HepG2 (cell line): Measurements from ENCODE around the gene RLF. TPM values are rescaled to one million over a fixed set of nuclear protein-coding genes. Genes with fewer than 3 reads are reported as not detected.
A peak's percentile ranks its signal among the peaks of the same experiment; 100 is the strongest.

Experiments
- FOXO1 ChIP-seq: sonication (generic); formaldehyde crosslinking; IDR thresholded peaks from 2 replicates; pipeline ENCODE4 v1.4.0; 2020; ENCODE audit warnings: missing genetic modification reagents
- MEIS2 ChIP-seq: sonication (generic); formaldehyde crosslinking; IDR thresholded peaks from 2 replicates; pipeline ENCODE4 v1.9.0; 2021; ENCODE audit warnings: mild to moderate bottlenecking, missing genetic modification reagents
- MIER3 ChIP-seq: IDR thresholded peaks from 2 replicates; pipeline ENCODE4 v1.6.1; 2016; ENCODE audit warnings: missing compliant biosample characterization, borderline replicate concordance
- PCBP2 ChIP-seq: fragments of 200-400 bp; formaldehyde crosslinking; optimal IDR thresholded peaks from 2 replicates; pipeline ENCODE3; 2018; ENCODE audit warnings: low read length, low read depth; ENCODE audit not compliant: poor library complexity, severe bottlenecking
- RFXANK ChIP-seq: IDR thresholded peaks from 2 replicates; pipeline ENCODE4 v1.6.1; 2016
- SMAD3 ChIP-seq: sonication (generic); formaldehyde crosslinking; IDR thresholded peaks from 2 replicates; pipeline ENCODE4 v1.4.0; 2020; ENCODE audit warnings: missing genetic modification reagents
- SOX13 ChIP-seq, 3 experiments: fragments of 450-650 bp in 1 of 3; sonication (generic) in 1 of 3; formaldehyde crosslinking in 1 of 3; IDR thresholded peaks in 2 of 3; conservative IDR thresholded peaks in 1 of 3; 2 replicates each; pipeline versions ENCODE4 v1.5.0 to v1.6.1; 2016 to 2020; ENCODE audit warnings: antibody characterized with exemption in 1 of 3, mild to moderate bottlenecking in 1 of 3, missing compliant biosample characterization in 1 of 3, missing genetic modification reagents in 1 of 3, moderate library complexity in 1 of 3
- SP1 ChIP-seq, 2 experiments: fragments of 450-650 bp in 1 of 2; sonication (generic) in 1 of 2; formaldehyde crosslinking in 1 of 2; IDR thresholded peaks; 2 replicates each; pipeline versions ENCODE4 v1.4.0 to v1.6.1; 2016 to 2020; ENCODE audit warnings: missing genetic modification reagents in 1 of 2
- TARDBP ChIP-seq: sonication (generic); formaldehyde crosslinking; IDR thresholded peaks from 2 replicates; pipeline ENCODE4 v1.8.0; 2022; ENCODE audit warnings: mild to moderate bottlenecking, missing genetic modification reagents
- ZKSCAN1 ChIP-seq: fragments of 150-350 bp; IDR thresholded peaks from 2 replicates; pipeline ENCODE4 v1.6.1; 2014; ENCODE audit warnings: low read length
- ZNF274 ChIP-seq: sonication (generic); formaldehyde crosslinking; IDR thresholded peaks from 2 replicates; pipeline ENCODE4 v1.5.1; 2020; ENCODE audit warnings: mild to moderate bottlenecking, missing genetic modification reagents
- ZNF441 ChIP-seq: sonication (generic); formaldehyde crosslinking; IDR thresholded peaks from 2 replicates; pipeline ENCODE4 v1.7.0; 2021; ENCODE audit warnings: missing genetic modification reagents, borderline replicate concordance
- ZNF546 ChIP-seq: sonication (generic); formaldehyde crosslinking; conservative IDR thresholded peaks from 2 replicates; pipeline ENCODE4 v1.8.1; 2023; ENCODE audit warnings: mild to moderate bottlenecking, missing genetic modification reagents
- ZNF577 ChIP-seq: sonication (generic); formaldehyde crosslinking; IDR thresholded peaks from 2 replicates; pipeline ENCODE4 v1.4.0; 2020; ENCODE audit warnings: mild to moderate bottlenecking, low read depth, missing genetic modification reagents, borderline replicate concordance
- ZNF83 ChIP-seq: sonication (generic); formaldehyde crosslinking; IDR thresholded peaks from 2 replicates; pipeline ENCODE4 v1.4.0; 2020; ENCODE audit warnings: missing genetic modification reagents, mild to moderate bottlenecking, borderline replicate concordance
- polyA plus RNA-seq, 8 experiments: library from polyadenylated mRNA; depleted of rRNA in 3 of 8; stranded (reverse) in 7 of 8; unstranded in 1 of 8; fragments of >200 nt; fragmentation: Illumina TruSeq in 4 of 8; extraction: Trizol in 4 of 8; gene quantifications; 2 replicates each; pipeline versions ENCODE4 v1.2.1 to v1.2.3, GENCODE V29; 2011 to 2016; ENCODE audit warnings: low read depth in 4 of 8, missing spikeins in 1 of 8, mixed read lengths in 1 of 8; ENCODE audit not compliant: insufficient read depth in 1 of 8
- total RNA-seq, 5 experiments: library from RNA; depleted of rRNA; stranded (reverse); fragments of >200 nt; fragmentation: Illumina TruSeq; extraction: Trizol; gene quantifications; 2 replicates each; pipeline ENCODE4 v1.2.3, GENCODE V29; 2016; ENCODE audit warnings: low read depth in 1 of 5
- TF ChIP-seq, protein P1 (sequence below): sonication (generic); formaldehyde crosslinking; IDR thresholded peaks from 2 replicates; pipeline ENCODE4 v1.9.0; 2021; ENCODE audit warnings: mild to moderate bottlenecking, missing genetic modification reagents
- TF ChIP-seq, protein P2 (sequence below): sonication (generic); formaldehyde crosslinking; IDR thresholded peaks from 2 replicates; pipeline ENCODE4 v1.8.0; 2022; ENCODE audit warnings: mild to moderate bottlenecking, missing genetic modification reagents, moderate library complexity
- TF ChIP-seq, protein P3 (sequence below): IDR thresholded peaks from 2 replicates; pipeline ENCODE4 v1.6.1; 2016; ENCODE audit warnings: missing biosample characterization, missing genetic modification reagents, low read depth
- TF ChIP-seq, protein P4 (sequence below): sonication (generic); formaldehyde crosslinking; IDR thresholded peaks from 2 replicates; pipeline ENCODE4 v1.5.1; 2020; ENCODE audit warnings: missing genetic modification reagents, mild to moderate bottlenecking, borderline replicate concordance

RLF gene
- total and polyA plus RNA-seq, 2 of the 13 experiments (the other 11 are each of a cell fraction or from before 2014, with no cell fraction given), result 9.0 to 15.7 TPM

DNA sequence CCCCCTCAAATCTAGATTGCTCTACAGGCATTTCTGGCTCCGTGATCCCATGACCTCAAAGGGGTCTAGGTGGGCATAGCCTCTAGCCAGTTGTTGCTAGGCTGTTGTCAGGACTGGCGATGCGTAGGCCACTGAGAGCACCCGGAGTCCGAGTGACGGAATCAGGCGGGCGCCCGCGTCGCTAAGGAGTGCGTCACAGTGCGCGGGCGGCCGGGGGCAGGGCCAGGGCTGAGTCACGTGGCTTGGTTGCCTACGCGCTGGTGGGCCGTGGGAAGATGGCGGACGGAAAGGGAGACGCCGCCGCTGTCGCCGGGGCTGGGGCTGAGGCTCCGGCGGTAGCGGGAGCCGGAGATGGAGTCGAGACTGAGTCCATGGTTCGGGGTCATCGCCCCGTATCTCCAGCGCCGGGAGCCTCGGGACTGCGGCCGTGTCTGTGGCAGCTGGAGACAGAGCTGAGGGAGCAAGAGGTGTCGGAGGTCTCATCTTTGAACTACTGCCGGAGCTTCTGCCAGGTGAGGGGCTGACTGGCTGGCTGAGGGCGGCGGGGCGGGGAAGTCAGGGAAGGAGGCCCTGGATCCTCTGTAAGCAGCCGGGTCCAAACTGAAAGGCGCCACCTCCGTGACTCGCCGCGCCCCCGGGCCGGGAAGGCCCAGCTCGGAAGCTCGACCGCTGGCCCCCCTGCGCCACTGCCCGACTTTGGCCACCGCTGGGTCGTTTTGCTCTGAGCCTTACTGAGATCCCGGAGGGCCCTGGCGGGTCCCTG is at the start of gene RLF (continued):
- TF ChIP-seq PCBP2 (no peak), ZNF83 (CRISPR knock-in tag) (peak; percentile 22; the same call in 1 of the 2 replicates), MIER3 (peak; percentile 76; the same call in 1 of the 2 replicates), MEIS2 (CRISPR knock-in tag) (peak; percentile 57; the same call in 1 of the 2 replicates), TARDBP (CRISPR knock-in tag) (peak; percentile 97), ZKSCAN1 (peak; percentile 50; the same call in 1 of the 2 replicates), SP1 (IDR thresholded peaks at IDR 0.05) (no peak), SP1 (CRISPR knock-in tag; IDR thresholded peaks at IDR 0.05) (peak; percentile 93), ZNF441 (0 out of 2 replicates have a peak, but pooled peaks have one; percentile 12), SOX13 (IDR thresholded peaks at IDR 0.05) (no peak), SOX13 (CRISPR knock-in tag; conservative IDR thresholded peaks at IDR 0.05 in 1 of 2, IDR thresholded peaks at IDR 0.05 in 1 of 2) (0 out of 4 replicates have a peak, but pooled peaks of 1 of the 2 experiments have one; percentile 39), FOXO1 (CRISPR knock-in tag) (peak; percentile 73), ZNF546 (no peak), RFXANK (CRISPR knock-in tag) (peak; percentile 70; the same call in 1 of the 2 replicates), ZNF274 (no peak), ZNF577 (CRISPR knock-in tag) (no peak), SMAD3 (CRISPR knock-in tag) (peak; percentile 60)
- TF ChIP-seq, protein P1, sequence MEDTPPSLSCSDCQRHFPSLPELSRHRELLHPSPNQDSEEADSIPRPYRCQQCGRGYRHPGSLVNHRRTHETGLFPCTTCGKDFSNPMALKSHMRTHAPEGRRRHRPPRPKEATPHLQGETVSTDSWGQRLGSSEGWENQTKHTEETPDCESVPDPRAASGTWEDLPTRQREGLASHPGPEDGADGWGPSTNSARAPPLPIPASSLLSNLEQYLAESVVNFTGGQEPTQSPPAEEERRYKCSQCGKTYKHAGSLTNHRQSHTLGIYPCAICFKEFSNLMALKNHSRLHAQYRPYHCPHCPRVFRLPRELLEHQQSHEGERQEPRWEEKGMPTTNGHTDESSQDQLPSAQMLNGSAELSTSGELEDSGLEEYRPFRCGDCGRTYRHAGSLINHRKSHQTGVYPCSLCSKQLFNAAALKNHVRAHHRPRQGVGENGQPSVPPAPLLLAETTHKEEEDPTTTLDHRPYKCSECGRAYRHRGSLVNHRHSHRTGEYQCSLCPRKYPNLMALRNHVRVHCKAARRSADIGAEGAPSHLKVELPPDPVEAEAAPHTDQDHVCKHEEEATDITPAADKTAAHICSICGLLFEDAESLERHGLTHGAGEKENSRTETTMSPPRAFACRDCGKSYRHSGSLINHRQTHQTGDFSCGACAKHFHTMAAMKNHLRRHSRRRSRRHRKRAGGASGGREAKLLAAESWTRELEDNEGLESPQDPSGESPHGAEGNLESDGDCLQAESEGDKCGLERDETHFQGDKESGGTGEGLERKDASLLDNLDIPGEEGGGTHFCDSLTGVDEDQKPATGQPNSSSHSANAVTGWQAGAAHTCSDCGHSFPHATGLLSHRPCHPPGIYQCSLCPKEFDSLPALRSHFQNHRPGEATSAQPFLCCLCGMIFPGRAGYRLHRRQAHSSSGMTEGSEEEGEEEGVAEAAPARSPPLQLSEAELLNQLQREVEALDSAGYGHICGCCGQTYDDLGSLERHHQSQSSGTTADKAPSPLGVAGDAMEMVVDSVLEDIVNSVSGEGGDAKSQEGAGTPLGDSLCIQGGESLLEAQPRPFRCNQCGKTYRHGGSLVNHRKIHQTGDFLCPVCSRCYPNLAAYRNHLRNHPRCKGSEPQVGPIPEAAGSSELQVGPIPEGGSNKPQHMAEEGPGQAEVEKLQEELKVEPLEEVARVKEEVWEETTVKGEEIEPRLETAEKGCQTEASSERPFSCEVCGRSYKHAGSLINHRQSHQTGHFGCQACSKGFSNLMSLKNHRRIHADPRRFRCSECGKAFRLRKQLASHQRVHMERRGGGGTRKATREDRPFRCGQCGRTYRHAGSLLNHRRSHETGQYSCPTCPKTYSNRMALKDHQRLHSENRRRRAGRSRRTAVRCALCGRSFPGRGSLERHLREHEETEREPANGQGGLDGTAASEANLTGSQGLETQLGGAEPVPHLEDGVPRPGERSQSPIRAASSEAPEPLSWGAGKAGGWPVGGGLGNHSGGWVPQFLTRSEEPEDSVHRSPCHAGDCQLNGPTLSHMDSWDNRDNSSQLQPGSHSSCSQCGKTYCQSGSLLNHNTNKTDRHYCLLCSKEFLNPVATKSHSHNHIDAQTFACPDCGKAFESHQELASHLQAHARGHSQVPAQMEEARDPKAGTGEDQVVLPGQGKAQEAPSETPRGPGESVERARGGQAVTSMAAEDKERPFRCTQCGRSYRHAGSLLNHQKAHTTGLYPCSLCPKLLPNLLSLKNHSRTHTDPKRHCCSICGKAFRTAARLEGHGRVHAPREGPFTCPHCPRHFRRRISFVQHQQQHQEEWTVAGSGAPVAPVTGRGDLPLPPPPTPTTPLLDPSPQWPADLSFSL, result no peak
- TF ChIP-seq, protein P2, sequence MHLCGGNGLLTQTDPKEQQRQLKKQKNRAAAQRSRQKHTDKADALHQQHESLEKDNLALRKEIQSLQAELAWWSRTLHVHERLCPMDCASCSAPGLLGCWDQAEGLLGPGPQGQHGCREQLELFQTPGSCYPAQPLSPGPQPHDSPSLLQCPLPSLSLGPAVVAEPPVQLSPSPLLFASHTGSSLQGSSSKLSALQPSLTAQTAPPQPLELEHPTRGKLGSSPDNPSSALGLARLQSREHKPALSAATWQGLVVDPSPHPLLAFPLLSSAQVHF (CRISPR knock-in tag), result no peak; the same call in 1 of the 2 replicates
- TF ChIP-seq, protein P3, sequence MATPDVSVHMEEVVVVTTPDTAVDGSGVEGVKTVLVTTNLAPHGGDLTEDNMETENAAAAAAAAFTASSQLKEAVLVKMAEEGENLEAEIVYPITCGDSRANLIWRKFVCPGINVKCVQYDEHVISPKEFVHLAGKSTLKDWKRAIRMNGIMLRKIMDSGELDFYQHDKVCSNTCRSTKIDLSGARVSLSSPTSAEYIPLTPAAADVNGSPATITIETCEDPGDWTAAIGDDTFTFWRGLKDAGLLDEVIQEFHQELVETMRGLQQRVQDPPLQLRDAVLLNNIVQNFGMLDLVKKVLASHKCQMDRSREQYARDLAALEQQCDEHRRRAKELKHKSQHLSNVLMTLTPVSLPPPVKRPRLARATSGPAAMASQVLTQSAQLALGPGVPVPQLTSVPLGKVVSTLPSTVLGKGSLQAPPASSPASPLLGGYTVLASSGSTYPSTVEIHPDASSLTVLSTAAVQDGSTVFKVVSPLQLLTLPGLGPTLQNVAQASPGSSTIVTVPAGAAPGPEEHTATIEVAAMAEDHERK (CRISPR knock-in tag), result 0 out of 2 replicates have a peak, but pooled peaks have one; percentile 55
- TF ChIP-seq, protein P4, sequence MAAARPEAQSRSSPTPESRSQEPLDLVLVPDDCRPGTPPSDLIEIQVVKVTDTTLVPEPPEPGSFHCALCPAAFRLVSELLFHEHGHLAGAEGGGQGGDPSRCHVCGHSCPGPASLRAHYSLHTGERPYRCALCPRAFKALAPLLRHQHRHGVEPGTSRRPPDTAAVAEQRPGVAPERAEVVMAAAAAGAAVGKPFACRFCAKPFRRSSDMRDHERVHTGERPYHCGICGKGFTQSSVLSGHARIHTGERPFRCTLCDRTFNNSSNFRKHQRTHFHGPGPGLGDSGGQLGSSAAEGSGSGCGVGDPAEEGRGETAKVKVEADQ (CRISPR knock-in tag), result peak; percentile 47; the same call in 1 of the 2 replicates
